ENCODE data around the gene IGFBP1. TPM values are rescaled to one million over a fixed set of nuclear protein-coding genes. Genes with fewer than 3 reads are reported as not detected.

The IGFBP1 gene
- total and polyA plus RNA-seq, 2 of the 13 experiments (the other 11 are each of a cell fraction or from before 2014, with no cell fraction given): 5.4 to 885 TPM

GRCh38 chr7:45888185-45888992 lies at the start of gene IGFBP1 (continued):
- TF ChIP-seq, protein P1, sequence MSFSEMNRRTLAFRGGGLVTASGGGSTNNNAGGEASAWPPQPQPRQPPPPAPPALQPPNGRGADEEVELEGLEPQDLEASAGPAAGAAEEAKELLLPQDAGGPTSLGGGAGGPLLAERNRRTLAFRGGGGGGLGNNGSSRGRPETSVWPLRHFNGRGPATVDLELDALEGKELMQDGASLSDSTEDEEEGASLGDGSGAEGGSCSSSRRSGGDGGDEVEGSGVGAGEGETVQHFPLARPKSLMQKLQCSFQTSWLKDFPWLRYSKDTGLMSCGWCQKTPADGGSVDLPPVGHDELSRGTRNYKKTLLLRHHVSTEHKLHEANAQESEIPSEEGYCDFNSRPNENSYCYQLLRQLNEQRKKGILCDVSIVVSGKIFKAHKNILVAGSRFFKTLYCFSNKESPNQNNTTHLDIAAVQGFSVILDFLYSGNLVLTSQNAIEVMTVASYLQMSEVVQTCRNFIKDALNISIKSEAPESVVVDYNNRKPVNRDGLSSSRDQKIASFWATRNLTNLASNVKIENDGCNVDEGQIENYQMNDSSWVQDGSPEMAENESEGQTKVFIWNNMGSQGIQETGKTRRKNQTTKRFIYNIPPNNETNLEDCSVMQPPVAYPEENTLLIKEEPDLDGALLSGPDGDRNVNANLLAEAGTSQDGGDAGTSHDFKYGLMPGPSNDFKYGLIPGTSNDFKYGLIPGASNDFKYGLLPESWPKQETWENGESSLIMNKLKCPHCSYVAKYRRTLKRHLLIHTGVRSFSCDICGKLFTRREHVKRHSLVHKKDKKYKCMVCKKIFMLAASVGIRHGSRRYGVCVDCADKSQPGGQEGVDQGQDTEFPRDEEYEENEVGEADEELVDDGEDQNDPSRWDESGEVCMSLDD (CRISPR knock-in tag; IDR thresholded peaks at IDR 0.05; ENCODE audit: borderline replicate concordance): peak; percentile 83
- TF ChIP-seq JUND (CRISPR knock-in tag; IDR thresholded peaks at IDR 0.05) (peak; percentile 72), ZNF44 (CRISPR knock-in tag; IDR thresholded peaks at IDR 0.05) (peak; percentile 97), MATR3 (CRISPR knock-in tag; IDR thresholded peaks at IDR 0.05) (peak; percentile 86; the same call in 1 of the 2 replicates), ZNF569 (CRISPR knock-in tag; IDR thresholded peaks at IDR 0.05; ENCODE audit: borderline replicate concordance) (no peak), ZNF772 (CRISPR knock-in tag; IDR thresholded peaks at IDR 0.05) (peak; percentile 87; the same call in 1 of the 2 replicates), KMT2A (CRISPR knock-in tag; IDR thresholded peaks at IDR 0.05) (0 out of 2 replicates have a peak, but pooled peaks have one; percentile 45), SRY (CRISPR knock-in tag; IDR thresholded peaks at IDR 0.05) (peak; percentile 95), HES4 (CRISPR knock-in tag; IDR thresholded peaks at IDR 0.05; ENCODE audit: borderline replicate concordance) (peak; percentile 100), SP5 (CRISPR knock-in tag; IDR thresholded peaks at IDR 0.05; ENCODE audit: borderline replicate concordance, low read depth) (peak; percentile 84), ZBTB49 (CRISPR knock-in tag; IDR thresholded peaks at IDR 0.05; ENCODE audit: borderline replicate concordance) (no peak), NCOR1 (IDR thresholded peaks at IDR 0.05; ENCODE audit: borderline replicate concordance, low read length) (no peak; the same call in 1 of the 2 replicates), TOPORS (CRISPR knock-in tag; IDR thresholded peaks at IDR 0.05) (peak; percentile 89; the same call in 1 of the 2 replicates), KLF15 (CRISPR knock-in tag; IDR thresholded peaks at IDR 0.05; ENCODE audit: borderline replicate concordance) (0 out of 2 replicates have a peak, but pooled peaks have one; percentile 30), FLYWCH1 (CRISPR knock-in tag; IDR thresholded peaks at IDR 0.05) (peak; percentile 81; the same call in 1 of the 2 replicates), SALL2 (CRISPR knock-in tag; IDR thresholded peaks at IDR 0.05) (peak; percentile 59; the same call in 1 of the 2 replicates), DDIT3 (CRISPR knock-in tag; IDR thresholded peaks at IDR 0.05) (0 out of 2 replicates have a peak, but pooled peaks have one; percentile 18)
- TF ChIP-seq, protein P2, sequence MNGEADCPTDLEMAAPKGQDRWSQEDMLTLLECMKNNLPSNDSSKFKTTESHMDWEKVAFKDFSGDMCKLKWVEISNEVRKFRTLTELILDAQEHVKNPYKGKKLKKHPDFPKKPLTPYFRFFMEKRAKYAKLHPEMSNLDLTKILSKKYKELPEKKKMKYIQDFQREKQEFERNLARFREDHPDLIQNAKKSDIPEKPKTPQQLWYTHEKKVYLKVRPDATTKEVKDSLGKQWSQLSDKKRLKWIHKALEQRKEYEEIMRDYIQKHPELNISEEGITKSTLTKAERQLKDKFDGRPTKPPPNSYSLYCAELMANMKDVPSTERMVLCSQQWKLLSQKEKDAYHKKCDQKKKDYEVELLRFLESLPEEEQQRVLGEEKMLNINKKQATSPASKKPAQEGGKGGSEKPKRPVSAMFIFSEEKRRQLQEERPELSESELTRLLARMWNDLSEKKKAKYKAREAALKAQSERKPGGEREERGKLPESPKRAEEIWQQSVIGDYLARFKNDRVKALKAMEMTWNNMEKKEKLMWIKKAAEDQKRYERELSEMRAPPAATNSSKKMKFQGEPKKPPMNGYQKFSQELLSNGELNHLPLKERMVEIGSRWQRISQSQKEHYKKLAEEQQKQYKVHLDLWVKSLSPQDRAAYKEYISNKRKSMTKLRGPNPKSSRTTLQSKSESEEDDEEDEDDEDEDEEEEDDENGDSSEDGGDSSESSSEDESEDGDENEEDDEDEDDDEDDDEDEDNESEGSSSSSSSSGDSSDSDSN (CRISPR knock-in tag; IDR thresholded peaks at IDR 0.05): peak; percentile 90
- TF ChIP-seq, protein P3, sequence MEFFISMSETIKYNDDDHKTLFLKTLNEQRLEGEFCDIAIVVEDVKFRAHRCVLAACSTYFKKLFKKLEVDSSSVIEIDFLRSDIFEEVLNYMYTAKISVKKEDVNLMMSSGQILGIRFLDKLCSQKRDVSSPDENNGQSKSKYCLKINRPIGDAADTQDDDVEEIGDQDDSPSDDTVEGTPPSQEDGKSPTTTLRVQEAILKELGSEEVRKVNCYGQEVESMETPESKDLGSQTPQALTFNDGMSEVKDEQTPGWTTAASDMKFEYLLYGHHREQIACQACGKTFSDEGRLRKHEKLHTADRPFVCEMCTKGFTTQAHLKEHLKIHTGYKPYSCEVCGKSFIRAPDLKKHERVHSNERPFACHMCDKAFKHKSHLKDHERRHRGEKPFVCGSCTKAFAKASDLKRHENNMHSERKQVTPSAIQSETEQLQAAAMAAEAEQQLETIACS (CRISPR knock-in tag; IDR thresholded peaks at IDR 0.05): no peak

All from HepG2 (cell line).